Upper lobe of right lung (tissue), 1 donor: ENCODE measurements around the gene NFIC. TPM values are rescaled to one million over a fixed set of nuclear protein-coding genes. Genes with fewer than 3 reads are reported as not detected.

Source experiments
- ATAC-seq: fragments of 200-7000 bp; cut with Tn5 transposase; one replicate; pipeline ENCODE4 v1.9.1; 2020; ENCODE audit warnings: mild to moderate bottlenecking, moderate library complexity
- DNase-seq: peaks from one replicate; pipeline ENCODE4 v3.0.0-alpha.2; 2020
- H3K27ac ChIP-seq: fragments of 200-600 bp; one replicate; pipeline ENCODE4 v1.8.0; 2022
- H3K27me3 ChIP-seq: fragments of 200-600 bp; one replicate; pipeline ENCODE4 v1.8.0; 2022; ENCODE audit warnings: mild to moderate bottlenecking
- H3K36me3 ChIP-seq: fragments of 200-600 bp; one replicate; pipeline ENCODE4 v1.8.0; 2022
- H3K4me1 ChIP-seq: fragments of 200-600 bp; one replicate; pipeline ENCODE4 v1.8.0; 2022
- H3K4me3 ChIP-seq: fragments of 200-600 bp; one replicate; pipeline ENCODE4 v1.8.0; 2022; ENCODE audit warnings: mild to moderate bottlenecking
- H3K9me3 ChIP-seq: fragments of 200-600 bp; one replicate; pipeline ENCODE4 v1.8.0; 2022
- CTCF ChIP-seq: fragments of 200-600 bp; IDR thresholded peaks from one replicate; pipeline ENCODE4 v1.8.0; 2022; ENCODE audit warnings: antibody characterized with exemption
- intact Hi-C: fragments of 100-400 bp; cut with DNase I; formaldehyde crosslinking; loops from one replicate; pipeline ENCODE4 v1.11.0; 2022
- total RNA-seq: library from RNA; stranded (reverse); fragmentation: NEBNext Ultra II Directional; extraction: Animal tissue kit (Norgen Biotek cat#: 25700); gene quantifications from one replicate; pipeline ENCODE4 v1.2.1, GENCODE V29; 2021
- donor health status: DM: no; HTN: yes; CAD: no; lungs with severe emphysema.

Gene NFIC
- total RNA-seq, 1 donor from 2014 or later, result 150 TPM

- Histone ChIP-seq H3K27ac (peak overlapping the region; percentile 97), H3K36me3 (no peaks in the 10 kb centered on the region), H3K27me3 (no peaks in the 10 kb centered on the region), H3K4me1 (peaks cover 11% of the 10 kb centered on the region), H3K9me3 (no peaks in the 10 kb centered on the region), H3K4me3 (peak overlapping the region; percentile 91)
- peak; percentile 3 for ATAC-seq
- intact Hi-C loops, result loop anchor here (10.0 kb wide), 1 partner anchor 75 kb away; no protein-coding TSS in a partner anchor
- TF ChIP-seq CTCF, result no peak
- peak; percentile 76 for DNase-seq
Measured at GRCh38 chr19:3359919-3360420, 6.4 kb upstream of the NFIC start.

- H3K4me1 ChIP-seq, result peaks cover 17% of the 10 kb centered on the region
- H3K27me3 ChIP-seq, result no peaks in the 10 kb centered on the region
- intact Hi-C loops, result loop anchor here (10.0 kb wide), 1 partner anchor 74 kb away; no protein-coding TSS in a partner anchor
- peak; percentile 59 for ATAC-seq
- H3K36me3 ChIP-seq, result no peaks in the 10 kb centered on the region
- no peak for TF ChIP-seq CTCF
- no peaks in the 10 kb centered on the region for H3K9me3 ChIP-seq
- H3K4me3 ChIP-seq, result peak overlapping the region; percentile 81
- peak overlapping the region; percentile 87 for H3K27ac ChIP-seq
- DNase-seq, result peak; percentile 89
Measured at GRCh38 chr19:3360421-3361383, 5.7 kb upstream of the NFIC start.

- Histone ChIP-seq H3K27ac (peak overlapping the region; percentile 87), H3K27me3 (no peaks in the 10 kb centered on the region), H3K4me3 (peak overlapping the region; percentile 81), H3K36me3 (no peaks in the 10 kb centered on the region), H3K4me1 (peaks cover 19% of the 10 kb centered on the region), H3K9me3 (no peaks in the 10 kb centered on the region)
- TF ChIP-seq CTCF, result no peak
- ATAC-seq (no peak), DNase-seq (no peak)
- intact Hi-C loops, result loop anchor here (10.0 kb wide), 1 partner anchor 73 kb away; no protein-coding TSS in a partner anchor
Measured at GRCh38 chr19:3361384-3362216, 4.8 kb upstream of the NFIC start.

GRCh38 chr19:3362217-3362906 is 4.0 kb upstream of the NFIC start:
- H3K27me3 ChIP-seq, result no peaks in the 10 kb centered on the region
- no peak for TF ChIP-seq CTCF
- H3K4me3 ChIP-seq, result no peak overlapping the region
- no peaks in the 10 kb centered on the region for H3K36me3 ChIP-seq
- ATAC-seq (no peak), DNase-seq (no peak)
- peaks cover 19% of the 10 kb centered on the region for H3K4me1 ChIP-seq
- H3K9me3 ChIP-seq, result no peaks in the 10 kb centered on the region
- intact Hi-C loops, result loop anchor here (10.0 kb wide), 1 partner anchor 72 kb away; no protein-coding TSS in a partner anchor
- H3K27ac ChIP-seq, result no peak overlapping the region
